HL-60 (cell line): ENCODE data around the gene SP8.

Experiments
- DNase-seq, 2 experiments: peaks; one replicate each; pipeline ENCODE4 v3.0.0-alpha.2; 2010 to 2020; ENCODE audit warnings: low read depth in 1 of 2, low spot score in 1 of 2
- H3K27ac ChIP-seq: fragments of 250-450 bp; sonication (Bioruptor Pico); replicated peaks from 2 replicates; pipeline ENCODE4 v1.5.1; 2020; ENCODE audit warnings: mild to moderate bottlenecking, moderate library complexity
- H3K27me3 ChIP-seq: fragments of 250-450 bp; sonication (Bioruptor Pico); 2 replicates; pipeline ENCODE4 v1.5.1; 2021; ENCODE audit warnings: mild to moderate bottlenecking, moderate library complexity; ENCODE audit not compliant: insufficient read depth, poor library complexity, severe bottlenecking
- H3K4me3 ChIP-seq: replicated peaks from 2 replicates; pipeline ENCODE4 v1.5.1; 2011; ENCODE audit warnings: mild to moderate bottlenecking, control low read depth, low read length; ENCODE audit not compliant: insufficient read depth
- GABPA ChIP-seq: IDR thresholded peaks from 2 replicates; pipeline ENCODE4 v1.6.1; 2012; ENCODE audit warnings: low read depth
- POLR2AphosphoS5 ChIP-seq: IDR thresholded peaks from 2 replicates; pipeline ENCODE4 v1.6.1; 2012; ENCODE audit warnings: low read depth
- SPI1 ChIP-seq: IDR thresholded peaks from 2 replicates; pipeline ENCODE4 v1.6.1; 2012; ENCODE audit warnings: low read depth, mild to moderate bottlenecking, borderline replicate concordance
- TF ChIP-seq, protein P1 (sequence below): IDR thresholded peaks from 2 replicates; pipeline ENCODE4 v1.6.1; 2012; ENCODE audit warnings: low read depth; ENCODE audit not compliant: insufficient replicate concordance
- TF ChIP-seq, protein P2 (sequence below): IDR thresholded peaks from one replicate; pipeline ENCODE4 v1.5.1; 2011; ENCODE audit warnings: low read length, control low read depth, inconsistent platforms; ENCODE audit not compliant: insufficient read depth

Gene SP8

DNA sequence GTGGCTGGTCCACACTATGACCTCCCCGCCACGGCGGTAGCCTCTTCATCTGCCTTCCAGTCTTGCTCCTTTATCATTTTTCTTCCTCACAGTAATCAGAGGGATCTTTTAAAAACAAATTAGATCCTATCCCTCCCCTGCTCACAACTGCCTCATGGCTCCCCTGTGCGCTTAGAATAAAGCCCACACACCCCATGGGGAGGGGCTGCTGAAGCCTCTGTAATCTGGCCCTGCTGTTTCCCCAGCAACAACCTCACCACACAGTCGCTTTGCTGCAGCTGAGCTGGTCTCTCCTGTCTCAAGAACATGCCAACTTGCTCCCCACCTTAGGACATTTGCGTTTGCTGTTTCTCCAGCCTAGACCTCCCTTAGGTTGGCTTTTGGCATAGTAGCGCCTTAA is 41.0 kb downstream of the SP8 start:
- no peak overlapping the region for H3K27ac ChIP-seq
- TF ChIP-seq, protein P1, sequence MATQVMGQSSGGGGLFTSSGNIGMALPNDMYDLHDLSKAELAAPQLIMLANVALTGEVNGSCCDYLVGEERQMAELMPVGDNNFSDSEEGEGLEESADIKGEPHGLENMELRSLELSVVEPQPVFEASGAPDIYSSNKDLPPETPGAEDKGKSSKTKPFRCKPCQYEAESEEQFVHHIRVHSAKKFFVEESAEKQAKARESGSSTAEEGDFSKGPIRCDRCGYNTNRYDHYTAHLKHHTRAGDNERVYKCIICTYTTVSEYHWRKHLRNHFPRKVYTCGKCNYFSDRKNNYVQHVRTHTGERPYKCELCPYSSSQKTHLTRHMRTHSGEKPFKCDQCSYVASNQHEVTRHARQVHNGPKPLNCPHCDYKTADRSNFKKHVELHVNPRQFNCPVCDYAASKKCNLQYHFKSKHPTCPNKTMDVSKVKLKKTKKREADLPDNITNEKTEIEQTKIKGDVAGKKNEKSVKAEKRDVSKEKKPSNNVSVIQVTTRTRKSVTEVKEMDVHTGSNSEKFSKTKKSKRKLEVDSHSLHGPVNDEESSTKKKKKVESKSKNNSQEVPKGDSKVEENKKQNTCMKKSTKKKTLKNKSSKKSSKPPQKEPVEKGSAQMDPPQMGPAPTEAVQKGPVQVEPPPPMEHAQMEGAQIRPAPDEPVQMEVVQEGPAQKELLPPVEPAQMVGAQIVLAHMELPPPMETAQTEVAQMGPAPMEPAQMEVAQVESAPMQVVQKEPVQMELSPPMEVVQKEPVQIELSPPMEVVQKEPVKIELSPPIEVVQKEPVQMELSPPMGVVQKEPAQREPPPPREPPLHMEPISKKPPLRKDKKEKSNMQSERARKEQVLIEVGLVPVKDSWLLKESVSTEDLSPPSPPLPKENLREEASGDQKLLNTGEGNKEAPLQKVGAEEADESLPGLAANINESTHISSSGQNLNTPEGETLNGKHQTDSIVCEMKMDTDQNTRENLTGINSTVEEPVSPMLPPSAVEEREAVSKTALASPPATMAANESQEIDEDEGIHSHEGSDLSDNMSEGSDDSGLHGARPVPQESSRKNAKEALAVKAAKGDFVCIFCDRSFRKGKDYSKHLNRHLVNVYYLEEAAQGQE: no peak
- TF ChIP-seq, protein P2, sequence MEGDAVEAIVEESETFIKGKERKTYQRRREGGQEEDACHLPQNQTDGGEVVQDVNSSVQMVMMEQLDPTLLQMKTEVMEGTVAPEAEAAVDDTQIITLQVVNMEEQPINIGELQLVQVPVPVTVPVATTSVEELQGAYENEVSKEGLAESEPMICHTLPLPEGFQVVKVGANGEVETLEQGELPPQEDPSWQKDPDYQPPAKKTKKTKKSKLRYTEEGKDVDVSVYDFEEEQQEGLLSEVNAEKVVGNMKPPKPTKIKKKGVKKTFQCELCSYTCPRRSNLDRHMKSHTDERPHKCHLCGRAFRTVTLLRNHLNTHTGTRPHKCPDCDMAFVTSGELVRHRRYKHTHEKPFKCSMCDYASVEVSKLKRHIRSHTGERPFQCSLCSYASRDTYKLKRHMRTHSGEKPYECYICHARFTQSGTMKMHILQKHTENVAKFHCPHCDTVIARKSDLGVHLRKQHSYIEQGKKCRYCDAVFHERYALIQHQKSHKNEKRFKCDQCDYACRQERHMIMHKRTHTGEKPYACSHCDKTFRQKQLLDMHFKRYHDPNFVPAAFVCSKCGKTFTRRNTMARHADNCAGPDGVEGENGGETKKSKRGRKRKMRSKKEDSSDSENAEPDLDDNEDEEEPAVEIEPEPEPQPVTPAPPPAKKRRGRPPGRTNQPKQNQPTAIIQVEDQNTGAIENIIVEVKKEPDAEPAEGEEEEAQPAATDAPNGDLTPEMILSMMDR: no peak
- no peak for TF ChIP-seq GABPA
- TF ChIP-seq SPI1: no peak
- TF ChIP-seq POLR2AphosphoS5: no peak
- no peak for DNase-seq
- H3K4me3 ChIP-seq: no peak overlapping the region
- no peaks in the 10 kb centered on the region for H3K27me3 ChIP-seq

DNA sequence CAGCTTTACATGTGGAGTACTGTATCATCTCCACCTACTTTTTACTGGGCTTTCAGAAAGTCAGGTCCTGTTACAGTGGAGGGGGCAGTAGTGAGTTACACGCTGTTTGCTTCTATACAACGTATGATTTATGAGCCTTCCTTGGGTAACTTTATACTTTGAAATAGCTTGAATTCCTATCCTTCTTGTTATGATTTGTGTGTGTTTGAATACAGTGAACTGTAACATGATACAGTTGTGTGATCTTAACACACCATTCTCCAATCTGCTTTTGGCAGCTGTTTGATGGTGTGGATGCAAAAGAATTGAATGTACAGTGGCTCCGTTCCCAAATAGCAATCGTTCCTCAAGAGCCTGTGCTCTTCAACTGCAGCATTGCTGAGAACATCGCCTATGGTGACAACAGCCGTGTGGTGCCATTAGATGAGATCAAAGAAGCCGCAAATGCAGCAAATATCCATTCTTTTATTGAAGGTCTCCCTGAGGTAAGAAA is 41.7 kb downstream of the SP8 start:
- TF ChIP-seq SPI1 (no peak), POLR2AphosphoS5 (no peak), GABPA (no peak)
- TF ChIP-seq, protein P2: no peak
- TF ChIP-seq, protein P1: no peak
- Histone ChIP-seq H3K27me3 (no peaks in the 10 kb centered on the region), H3K27ac (no peak overlapping the region), H3K4me3 (no peak overlapping the region)
- DNase-seq: no peak

DNA sequence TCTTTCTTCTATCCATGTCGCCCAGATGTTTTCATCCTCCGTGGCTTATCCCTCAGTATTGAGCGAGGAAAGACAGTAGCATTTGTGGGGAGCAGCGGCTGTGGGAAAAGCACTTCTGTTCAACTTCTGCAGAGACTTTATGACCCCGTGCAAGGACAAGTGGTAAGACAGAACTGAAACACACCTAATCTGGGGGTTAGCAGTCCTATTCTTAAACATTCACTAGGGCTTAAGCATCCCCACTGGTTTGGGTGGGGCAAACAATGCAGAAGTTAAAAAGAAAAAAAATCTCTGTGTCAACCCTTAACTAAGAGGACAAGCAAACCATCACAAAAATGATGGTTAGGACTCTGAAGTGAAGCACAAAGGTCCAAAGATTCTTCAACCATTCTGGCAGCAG is 43.8 kb downstream of the SP8 start:
- H3K27ac ChIP-seq: no peak overlapping the region
- TF ChIP-seq SPI1 (no peak), GABPA (no peak), POLR2AphosphoS5 (no peak)
- TF ChIP-seq, protein P2: no peak
- TF ChIP-seq, protein P1: no peak

More for the DNA sequence above, 43.8 kb downstream of the SP8 start:
- Histone ChIP-seq H3K27me3 (no peaks in the 10 kb centered on the region), H3K4me3 (no peak overlapping the region)
- DNase-seq: no peak
